22Rv1 (cell line): ENCODE results near the gene HIVEP3.

Experiments used
- CTCF ChIP-seq: fragments of 450-650 bp; IDR thresholded peaks from 2 replicates; pipeline ENCODE4 v1.5.1; 2017; ENCODE audit warnings: mild to moderate bottlenecking
- ZFX ChIP-seq: fragments of 450-650 bp; IDR thresholded peaks from 2 replicates; pipeline ENCODE4 v1.6.1; 2017; ENCODE audit warnings: antibody characterized with exemption, borderline replicate concordance

GRCh38 chr1:41592451-41593125 lies 326.1 kb downstream of the HIVEP3 start:
- no peak for TF ChIP-seq CTCF
- TF ChIP-seq ZFX, result no peak
